Astrocyte of the hippocampus (primary cell): ENCODE data around the gene SMAD6.

ENCODE experiments used
- DNase-seq: peaks from one replicate; pipeline ENCODE4 v3.0.0; 2011; ENCODE audit warnings: low read depth, low spot score

SMAD6 gene

DNA sequence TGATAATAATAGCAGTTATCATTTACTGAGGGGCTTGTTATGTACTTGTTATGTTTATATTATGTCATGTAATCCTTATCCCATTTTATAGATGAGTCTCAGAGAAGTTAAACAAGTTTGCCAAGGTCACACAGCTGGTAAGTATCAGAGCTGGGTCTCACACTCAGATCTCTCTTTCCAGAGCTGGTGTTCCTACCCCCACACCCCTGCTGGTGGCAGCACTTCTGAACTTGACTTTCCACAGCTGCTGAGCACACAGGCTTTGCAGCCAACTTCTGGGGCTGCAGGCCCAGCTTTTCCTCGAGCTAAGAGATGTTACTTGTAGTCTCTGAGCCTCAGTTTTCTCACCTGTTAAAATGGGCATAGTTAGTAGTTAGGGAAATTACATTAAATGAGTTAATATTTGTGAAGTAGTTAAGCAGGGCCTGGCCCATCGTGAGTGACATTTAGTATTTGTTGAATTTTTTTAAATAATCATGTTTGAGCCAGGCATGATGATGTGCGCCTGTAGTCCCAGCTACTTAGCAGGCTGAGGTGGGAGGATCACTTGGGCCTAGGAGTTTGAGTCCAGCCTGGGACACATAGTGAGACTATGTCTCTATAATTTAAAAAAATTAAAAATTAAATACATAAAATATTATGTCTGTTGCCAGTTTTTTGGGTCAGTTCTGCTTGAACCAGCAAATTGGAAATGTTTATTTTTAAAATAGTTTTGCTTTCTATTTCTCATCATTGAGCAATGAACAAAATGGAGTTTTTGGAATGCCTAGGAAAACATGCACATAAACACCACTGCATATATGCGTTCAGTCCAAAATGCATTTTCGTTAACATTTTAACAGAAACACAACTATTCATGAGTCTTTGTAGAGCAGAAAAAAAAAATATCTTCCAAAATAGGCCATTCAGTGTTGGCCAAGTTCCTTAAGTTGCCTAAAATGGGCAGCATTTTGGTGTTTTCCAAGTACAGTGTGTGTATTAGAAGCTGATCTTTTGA lies 87.3 kb downstream of the SMAD6 start:
- peak; percentile 71 for DNase-seq

- no peak for DNase-seq
Observed at GRCh38 chr15:66795851-66796250, 93.8 kb downstream of the SMAD6 start.

GRCh38 chr15:66796343-66796742 lies 94.3 kb downstream of the SMAD6 start:
- no peak for DNase-seq

- no peak for DNase-seq
Observed at GRCh38 chr15:66797921-66798320, 95.9 kb downstream of the SMAD6 start.

DNA sequence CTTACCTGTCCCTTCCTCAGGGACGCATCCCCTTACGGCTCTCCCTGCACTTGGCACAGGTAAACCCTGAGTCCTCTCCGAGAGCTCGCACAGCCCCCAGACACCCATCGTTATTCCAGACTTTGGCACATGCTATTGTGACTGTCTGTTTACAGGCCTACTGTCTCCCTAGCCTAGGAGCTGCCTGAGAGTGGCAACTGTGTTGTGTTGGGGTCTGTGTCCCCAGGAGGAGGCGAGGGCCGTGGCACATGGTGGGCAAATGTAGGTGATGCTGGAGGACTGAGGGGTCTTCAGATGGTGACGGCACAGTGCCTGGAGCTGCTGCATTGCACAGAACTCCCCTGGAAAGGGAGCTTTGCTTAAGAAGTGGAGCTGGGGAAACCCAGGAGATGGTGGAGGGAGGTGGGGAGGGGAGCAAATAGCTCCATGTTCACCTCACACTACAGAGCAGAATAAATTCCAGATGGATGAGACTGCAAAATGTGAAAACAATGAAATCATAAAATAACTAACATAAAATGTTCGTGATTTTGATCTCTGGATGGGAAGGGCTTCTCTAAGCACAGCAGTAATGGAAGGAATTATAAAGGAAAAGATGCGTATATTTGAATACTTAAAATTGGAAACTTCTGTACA lies 96.5 kb downstream of the SMAD6 start:
- peak; percentile 66 for DNase-seq

GRCh38 chr15:66799242-66799641 lies 97.2 kb downstream of the SMAD6 start:
- no peak for DNase-seq

- peak; percentile 48 for DNase-seq
Observed at GRCh38 chr15:66800584-66801235, 98.7 kb downstream of the SMAD6 start.

- DNase-seq, result no peak
Observed at GRCh38 chr15:66801266-66801665, 99.2 kb downstream of the SMAD6 start.

- peak; percentile 86 for DNase-seq
Observed at GRCh38 chr15:66802025-66803001, 100.3 kb downstream of the SMAD6 start.

DNA sequence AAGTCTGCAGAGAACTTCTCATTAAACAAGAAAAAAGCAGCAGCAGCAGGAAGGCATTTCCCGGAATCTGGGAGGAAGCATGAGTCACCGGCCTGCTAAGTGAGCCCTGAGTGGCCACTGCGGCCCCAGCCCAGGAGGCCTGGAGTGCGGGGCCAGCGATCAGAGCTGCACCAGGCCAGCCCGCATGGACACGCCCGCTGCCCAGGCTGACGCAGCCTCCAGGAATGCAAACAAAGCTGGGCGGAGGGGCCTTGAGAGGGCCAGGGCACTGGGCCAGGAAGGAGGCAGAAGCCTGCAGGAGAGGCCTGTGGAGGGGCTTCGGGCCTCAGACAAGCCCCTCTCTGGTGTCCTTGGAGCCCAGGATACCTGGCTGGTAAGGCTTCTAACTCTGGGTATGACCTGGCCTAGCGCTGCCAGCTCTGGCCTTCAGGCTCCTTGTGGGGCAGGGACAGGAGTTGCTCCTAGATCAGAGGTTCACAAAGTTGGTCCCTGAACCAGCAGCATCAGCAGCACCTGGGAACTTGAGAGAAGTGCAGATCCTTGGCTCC lies 101.2 kb downstream of the SMAD6 start:
- DNase-seq, result peak; percentile 99

GRCh38 chr15:66803749-66804148 lies 101.7 kb downstream of the SMAD6 start:
- no peak for DNase-seq

DNA sequence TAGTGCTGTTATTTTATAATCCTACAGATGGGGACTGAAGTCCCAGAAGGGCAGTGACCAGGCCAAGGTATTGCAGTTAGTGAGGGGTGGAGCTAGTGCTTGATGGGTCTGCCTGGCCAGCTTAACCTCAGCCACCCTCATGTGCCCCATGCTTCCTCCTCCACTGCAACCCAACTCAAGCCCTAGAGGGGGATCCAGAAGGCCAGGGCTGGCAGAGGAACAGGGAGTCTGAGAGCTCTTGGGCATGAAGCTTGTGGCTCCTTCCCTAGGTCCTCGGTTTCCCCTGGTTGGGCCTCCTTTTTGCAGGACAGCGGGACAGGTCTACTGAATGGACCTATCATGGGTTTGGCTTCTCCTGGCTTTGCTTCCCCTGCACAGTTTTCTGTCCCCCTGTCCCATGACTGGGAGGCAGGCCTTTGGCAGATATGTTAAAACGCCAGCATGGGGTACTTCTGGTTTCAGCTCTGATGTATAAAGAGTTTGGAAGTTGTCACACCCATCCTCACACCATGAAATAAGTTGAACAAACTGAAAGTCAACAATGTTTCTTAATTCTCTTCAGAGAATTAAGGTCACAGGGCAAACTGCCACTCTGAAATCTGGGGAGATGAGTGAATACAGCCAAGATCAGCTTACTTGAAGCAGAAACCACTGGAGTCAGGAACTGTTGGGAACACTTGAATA lies 103.3 kb downstream of the SMAD6 start:
- DNase-seq, result no peak

- no peak for DNase-seq
Observed at GRCh38 chr15:66808181-66808824, 106.3 kb downstream of the SMAD6 start.

GRCh38 chr15:66809664-66810063 lies 107.6 kb downstream of the SMAD6 start:
- no peak for DNase-seq

DNA sequence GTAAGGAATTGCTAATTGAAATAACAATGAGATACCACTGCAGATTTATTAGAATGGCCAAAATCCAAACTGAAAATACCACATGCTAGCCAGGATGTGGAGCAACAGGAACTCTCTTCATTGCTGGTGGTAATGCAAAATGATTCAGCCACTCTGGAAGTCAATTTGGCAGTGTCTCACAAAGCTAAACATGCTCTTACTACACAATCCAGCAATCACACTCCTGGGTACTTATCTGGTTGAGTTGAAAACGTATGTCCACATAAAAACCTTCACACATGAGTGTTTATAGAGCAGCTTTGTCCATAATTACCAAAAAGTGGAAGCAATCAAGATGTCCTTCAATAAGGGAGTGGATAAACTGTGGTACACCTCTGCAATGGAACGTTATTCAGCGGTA lies 113.3 kb downstream of the SMAD6 start:
- peak; percentile 71 for DNase-seq

- no peak for DNase-seq
Observed at GRCh38 chr15:66816201-66816600, 114.2 kb downstream of the SMAD6 start.

DNA sequence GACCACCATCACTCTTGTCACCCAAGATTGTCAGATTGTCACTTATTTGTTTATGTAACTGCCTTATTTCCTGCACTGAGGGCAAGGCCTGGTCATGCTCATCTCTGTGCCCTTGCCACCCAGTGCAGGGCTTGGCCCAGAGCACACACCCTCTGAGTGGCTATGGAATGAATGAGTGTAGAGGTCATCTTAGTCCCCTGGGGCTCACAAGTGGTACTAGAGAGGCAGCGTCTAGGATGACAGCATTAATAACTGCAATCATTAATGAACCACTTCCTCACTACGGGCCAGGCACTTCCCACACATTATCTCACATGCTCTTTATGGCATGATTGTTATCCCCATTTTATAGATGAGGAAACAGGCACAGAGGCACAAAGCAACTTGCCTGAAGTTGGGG lies 117.0 kb downstream of the SMAD6 start:
- no peak for DNase-seq

GRCh38 chr15:66820481-66821176 lies 118.6 kb downstream of the SMAD6 start:
- no peak for DNase-seq

DNA sequence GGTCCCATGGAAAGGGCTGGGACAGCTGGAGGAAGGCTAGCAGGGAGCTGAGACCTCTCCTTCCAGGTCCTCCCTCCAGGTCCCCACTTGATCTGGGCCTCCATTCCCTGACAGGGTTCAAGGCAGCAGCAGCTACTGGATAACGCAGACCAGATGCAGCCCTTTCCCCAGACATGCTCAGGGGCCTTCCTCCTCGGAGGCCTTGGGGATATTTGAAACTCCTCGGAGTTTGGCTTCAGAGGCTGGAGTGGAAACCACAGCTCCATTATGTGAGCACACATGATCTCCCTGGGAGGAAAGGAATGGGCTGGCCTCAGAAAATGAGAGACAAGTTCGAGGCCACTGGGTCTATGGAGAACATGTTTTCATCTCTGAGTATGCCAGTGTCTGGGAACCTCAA lies 119.3 kb downstream of the SMAD6 start:
- DNase-seq, result no peak
